Measurements from ENCODE around the gene KSR1. TPM values are rescaled to one million over a fixed set of nuclear protein-coding genes. Genes with fewer than 3 reads are reported as not detected.

Gene KSR1
- total and polyA plus RNA-seq, 9 of the 15 experiments (the other 6 are each of a cell fraction or from before 2014, with no cell fraction given): 1.4 to 51.7 (median 18.4) TPM

DNA sequence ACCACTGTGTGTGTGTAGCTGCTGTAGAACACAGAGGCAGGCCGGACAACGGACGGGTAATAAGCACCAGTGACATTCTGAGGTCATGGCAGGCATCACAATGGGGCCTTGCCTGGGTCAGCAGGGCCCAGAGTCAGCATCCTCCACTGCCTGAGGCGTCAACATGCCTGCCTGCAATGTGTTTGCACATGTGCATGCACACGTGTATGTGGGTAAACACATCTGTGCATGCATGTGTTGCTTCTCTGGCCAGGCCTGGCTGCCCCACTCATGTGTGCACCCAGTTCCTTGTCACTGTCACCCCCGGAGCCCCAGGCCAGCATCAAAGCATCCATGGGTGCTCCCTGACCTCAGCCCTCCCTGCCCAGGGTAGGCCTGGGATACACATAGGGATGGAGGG is 218.1 kb downstream of the KSR1 start:
- ATAC-seq: no peak
- BruUV-seq (replicated peaks): no TSS peak
- in situ Hi-C loops (cut with MboI): no loop called here
- Histone ChIP-seq H3K4me1 (replicated peaks in 1 of 2; ENCODE audit: control insufficient read depth in 2 of 2, insufficient read depth in 2 of 2, low read length in 2 of 2) (no peaks in the 10 kb centered on the region), H3K27me3 (ENCODE audit: control insufficient read depth in 2 of 2, insufficient read depth in 2 of 2, low read length in 2 of 2) (peaks cover 0 to 15% of the 10 kb centered on the region in 2 experiments; a peak in 2 of 5 replicates), H3K9me3 (replicated peaks; ENCODE audit: control insufficient read depth, insufficient read depth, low read depth, low read length) (no peaks in the 10 kb centered on the region), H3K36me3 (ENCODE audit: control insufficient read depth, insufficient read depth, low read length) (no peaks in the 10 kb centered on the region), H3K4me3 (no peak overlapping the region), H3K4me2 (ENCODE audit: insufficient read depth, low read length) (no peak overlapping the region), H4K20me1 (replicated peaks; ENCODE audit: control insufficient read depth, insufficient read depth, low read length) (no peaks in the 10 kb centered on the region), H3K9me1 (ENCODE audit: control insufficient read depth, insufficient read depth, low read length) (no peaks in the 10 kb centered on the region), H3K9ac (ENCODE audit: insufficient read depth in 1 of 2, low read depth in 2 of 2, low read length in 2 of 2) (no peak overlapping the region), H3K27ac (ENCODE audit: extremely low read depth, low read depth, low read length) (no peak overlapping the region), H3K79me2 (ENCODE audit: control insufficient read depth, insufficient read depth, low read length) (no peaks in the 10 kb centered on the region), H2AFZ (ENCODE audit: low read depth, low read length) (no peak overlapping the region)
- POLR2A ChIA-PET: interaction anchor here (0.6 kb wide), 1 partner anchor 596 kb away, joined by 3 read pairs; no protein-coding TSS in a partner anchor
- intact Hi-C loops (cut with micrococcal nuclease): no loop called here
- CTCF ChIA-PET (ENCODE audit: low intra/inter-chr PET ratio): no interaction called here
- no peak for DNase-seq (ENCODE audit: extremely low read depth in 1 of 4, low spot score in 3 of 4)
- WGBS (ENCODE audit: insufficient coverage, low coverage, missing lambda C conversion rate): 0% methylated on average over 6 of the region's 6 CpGs
- FAIRE-seq: no peak
- TF ChIP-seq YY1 (IDR thresholded peaks at IDR 0.05; ENCODE audit: borderline replicate concordance in 1 of 3, control insufficient read depth in 1 of 3, extremely low read depth in 1 of 3, insufficient read depth in 3 of 3, insufficient read length in 1 of 3, insufficient replicate concordance in 2 of 3, low read depth in 1 of 3, low read length in 2 of 3) (no peak), SMAD3 (CRISPR knock-in tag; conservative IDR thresholded peaks at IDR 0.05) (no peak), TFAP4 (CRISPR knock-in tag; IDR thresholded peaks at IDR 0.05; ENCODE audit: borderline replicate concordance) (no peak), ZNF778 (CRISPR knock-in tag; IDR thresholded peaks at IDR 0.05) (no peak), ZBTB12 (CRISPR knock-in tag; IDR thresholded peaks at IDR 0.05) (no peak), ATF1 (CRISPR knock-in tag; IDR thresholded peaks at IDR 0.05) (no peak), ATF1 (tag; IDR thresholded peaks at IDR 0.05) (no peak), RBM15 (IDR thresholded peaks at IDR 0.05; ENCODE audit: insufficient read depth, low read length) (no peak), EP300 (IDR thresholded peaks at IDR 0.05; ENCODE audit: low read length) (no peak), CAMTA2 (CRISPR knock-in tag; conservative IDR thresholded peaks at IDR 0.05) (no peak), ETV6 (IDR thresholded peaks at IDR 0.05; ENCODE audit: borderline replicate concordance in 1 of 2, low read depth in 2 of 2, low read length in 1 of 2) (no peak), ETV6 (CRISPR knock-in tag; IDR thresholded peaks at IDR 0.05; ENCODE audit: borderline replicate concordance) (no peak), ZFP36 (IDR thresholded peaks at IDR 0.05; ENCODE audit: low read depth, low read length, partially characterized antibody) (no peak), GABPA (tag; conservative IDR thresholded peaks at IDR 0.05; ENCODE audit: low read depth) (no peak), MAX (CRISPR knock-in tag; IDR thresholded peaks at IDR 0.05) (no peak), ID3 (CRISPR knock-in tag; IDR thresholded peaks at IDR 0.05) (no peak), ID3 (tag; IDR thresholded peaks at IDR 0.05) (no peak), HNRNPL (IDR thresholded peaks at IDR 0.05; ENCODE audit: low read depth, low read length) (no peak), RUNX1 (IDR thresholded peaks at IDR 0.05; ENCODE audit: low read depth) (no peak)
- TF ChIP-seq, protein P1, sequence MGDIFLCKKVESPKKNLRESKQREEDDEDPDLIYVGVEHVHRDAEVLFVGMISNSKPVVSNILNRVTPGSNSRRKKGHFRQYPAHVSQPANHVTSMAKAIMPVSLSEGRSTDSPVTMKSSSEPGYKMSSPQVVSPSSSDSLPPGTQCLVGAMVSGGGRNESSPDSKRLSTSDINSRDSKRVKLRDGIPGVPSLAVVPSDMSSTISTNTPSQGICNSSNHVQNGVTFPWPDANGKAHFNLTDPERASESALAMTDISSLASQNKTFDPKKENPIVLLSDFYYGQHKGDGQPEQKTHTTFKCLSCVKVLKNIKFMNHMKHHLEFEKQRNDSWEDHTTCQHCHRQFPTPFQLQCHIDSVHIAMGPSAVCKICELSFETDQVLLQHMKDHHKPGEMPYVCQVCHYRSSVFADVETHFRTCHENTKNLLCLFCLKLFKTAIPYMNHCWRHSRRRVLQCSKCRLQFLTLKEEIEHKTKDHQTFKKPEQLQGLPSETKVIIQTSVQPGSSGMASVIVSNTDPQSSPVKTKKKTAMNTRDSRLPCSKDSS (IDR thresholded peaks at IDR 0.05; ENCODE audit: low read depth, partially characterized antibody): no peak
